ENCODE data around the gene PPIF. TPM values are rescaled to one million over a fixed set of nuclear protein-coding genes. Genes with fewer than 3 reads are reported as not detected.
A peak's percentile ranks its signal among the peaks of the same experiment; 100 is the strongest.

Gene PPIF
- total and polyA plus RNA-seq, 2 experiments from 2014 or later, result 86.6 to 143 TPM

- no peak for DNase-seq (ENCODE audit: low read depth in 1 of 2, low spot score in 1 of 2)
- Histone ChIP-seq H3K27ac (no peak overlapping the region), H3K36me3 (no peaks in the 10 kb centered on the region), H3K4me1 (ENCODE audit: low read depth) (no peaks in the 10 kb centered on the region), H3K4me3 (no peak overlapping the region), H3K27me3 (no peaks in the 10 kb centered on the region), H3K9me3 (ENCODE audit: low read depth) (no peaks in the 10 kb centered on the region)
- TF ChIP-seq, protein P1, sequence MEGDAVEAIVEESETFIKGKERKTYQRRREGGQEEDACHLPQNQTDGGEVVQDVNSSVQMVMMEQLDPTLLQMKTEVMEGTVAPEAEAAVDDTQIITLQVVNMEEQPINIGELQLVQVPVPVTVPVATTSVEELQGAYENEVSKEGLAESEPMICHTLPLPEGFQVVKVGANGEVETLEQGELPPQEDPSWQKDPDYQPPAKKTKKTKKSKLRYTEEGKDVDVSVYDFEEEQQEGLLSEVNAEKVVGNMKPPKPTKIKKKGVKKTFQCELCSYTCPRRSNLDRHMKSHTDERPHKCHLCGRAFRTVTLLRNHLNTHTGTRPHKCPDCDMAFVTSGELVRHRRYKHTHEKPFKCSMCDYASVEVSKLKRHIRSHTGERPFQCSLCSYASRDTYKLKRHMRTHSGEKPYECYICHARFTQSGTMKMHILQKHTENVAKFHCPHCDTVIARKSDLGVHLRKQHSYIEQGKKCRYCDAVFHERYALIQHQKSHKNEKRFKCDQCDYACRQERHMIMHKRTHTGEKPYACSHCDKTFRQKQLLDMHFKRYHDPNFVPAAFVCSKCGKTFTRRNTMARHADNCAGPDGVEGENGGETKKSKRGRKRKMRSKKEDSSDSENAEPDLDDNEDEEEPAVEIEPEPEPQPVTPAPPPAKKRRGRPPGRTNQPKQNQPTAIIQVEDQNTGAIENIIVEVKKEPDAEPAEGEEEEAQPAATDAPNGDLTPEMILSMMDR (IDR thresholded peaks at IDR 0.05; ENCODE audit: low read depth, low read length), result no peak
Measured at GRCh38 chr10:79372871-79373270, 25.6 kb downstream of the PPIF start.

DNA sequence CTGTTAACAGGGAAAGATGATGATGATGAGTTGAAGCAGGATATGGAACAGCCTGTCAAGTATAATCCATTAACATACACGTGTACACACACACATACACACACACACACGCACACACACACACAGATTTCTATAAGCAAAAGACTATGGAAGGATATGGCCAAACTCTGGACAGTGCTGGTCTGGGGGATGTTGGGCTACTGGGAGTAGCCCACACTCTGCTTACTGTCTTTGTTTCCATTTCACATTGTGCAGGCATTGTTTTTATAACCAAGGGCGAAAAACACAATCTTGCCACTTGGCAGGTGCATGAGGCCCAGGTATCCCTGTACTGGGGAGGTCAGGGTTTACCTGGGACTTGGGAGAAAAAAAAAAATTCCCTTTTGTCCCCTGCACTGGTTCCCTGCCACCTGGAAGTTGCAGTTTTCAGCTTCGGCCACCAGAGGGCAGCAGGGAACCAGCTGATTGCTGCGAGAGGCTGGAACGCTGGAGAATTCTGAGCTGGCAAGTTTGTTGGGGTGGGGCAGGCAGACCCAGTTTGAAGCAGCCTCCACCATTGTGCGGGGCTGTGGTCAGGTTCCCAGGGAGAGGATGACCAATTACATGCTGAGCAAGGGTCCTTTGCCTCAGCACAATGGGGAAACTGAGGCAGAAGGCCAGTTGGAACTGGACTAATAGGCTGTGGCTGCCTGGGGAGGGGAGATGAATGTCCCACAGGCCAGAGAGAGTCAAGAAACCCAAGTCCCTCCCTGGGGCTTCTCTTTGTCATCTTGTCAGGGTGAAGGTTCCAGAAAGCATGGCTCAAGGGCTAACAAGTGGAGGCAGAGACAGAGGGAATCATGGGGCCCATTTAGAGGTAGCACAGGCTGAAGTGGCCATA lies 27.3 kb downstream of the PPIF start:
- H3K27ac ChIP-seq, result no peak overlapping the region
- peaks cover under 1% of the 10 kb centered on the region for H3K4me1 ChIP-seq (ENCODE audit: low read depth)
- no peaks in the 10 kb centered on the region for H3K27me3 ChIP-seq
- H3K4me3 ChIP-seq, result no peak overlapping the region
- TF ChIP-seq, protein P1 (IDR thresholded peaks at IDR 0.05; ENCODE audit: low read depth, low read length), result peak; percentile 96
- H3K9me3 ChIP-seq (ENCODE audit: low read depth), result no peaks in the 10 kb centered on the region
- no peaks in the 10 kb centered on the region for H3K36me3 ChIP-seq
- peak; percentile 78 to 84 for DNase-seq (ENCODE audit: low read depth in 1 of 2, low spot score in 1 of 2)

GRCh38 chr10:79375321-79376077 lies 28.2 kb downstream of the PPIF start:
- DNase-seq (ENCODE audit: low read depth in 1 of 2, low spot score in 1 of 2), result peak; percentile 19 to 67
- H3K27me3 ChIP-seq, result no peaks in the 10 kb centered on the region
- H3K4me3 ChIP-seq, result no peak overlapping the region
- no peak overlapping the region for H3K27ac ChIP-seq
- TF ChIP-seq, protein P1 (IDR thresholded peaks at IDR 0.05; ENCODE audit: low read depth, low read length), result no peak
- H3K4me1 ChIP-seq (ENCODE audit: low read depth), result peaks cover 8% of the 10 kb centered on the region
- H3K9me3 ChIP-seq (ENCODE audit: low read depth), result no peaks in the 10 kb centered on the region
- no peaks in the 10 kb centered on the region for H3K36me3 ChIP-seq

DNA sequence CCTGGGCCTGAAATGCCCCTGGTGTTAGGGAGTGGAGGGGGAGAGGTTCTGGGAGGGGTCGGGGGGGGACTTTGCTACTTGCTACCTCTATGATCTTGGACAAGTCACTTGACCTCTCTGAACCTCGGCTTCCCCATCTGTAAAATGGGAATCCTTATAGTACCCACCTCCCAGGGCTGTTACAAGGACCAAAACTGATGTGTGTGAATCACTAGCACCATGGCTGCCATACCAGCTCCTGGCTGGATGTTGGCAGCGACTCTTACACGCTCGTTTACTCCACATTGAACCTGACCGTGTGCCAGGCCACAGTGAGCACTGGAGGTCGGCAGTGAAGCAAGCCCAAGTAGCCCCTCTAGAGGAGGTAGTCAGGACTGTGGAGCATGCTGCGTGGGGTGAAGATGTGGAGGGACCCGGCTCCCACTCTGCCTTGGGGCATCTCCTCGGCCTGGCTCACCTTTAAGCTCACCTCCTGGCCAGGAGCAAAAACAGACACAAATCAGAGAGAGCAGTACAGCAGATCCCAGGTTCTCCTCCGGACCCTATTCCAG lies 28.9 kb downstream of the PPIF start:
- H3K27ac ChIP-seq, result no peak overlapping the region
- TF ChIP-seq, protein P1 (IDR thresholded peaks at IDR 0.05; ENCODE audit: low read depth, low read length), result no peak
- no peak overlapping the region for H3K4me3 ChIP-seq
- DNase-seq (ENCODE audit: low read depth in 1 of 2, low spot score in 1 of 2), result no peak
- no peaks in the 10 kb centered on the region for H3K36me3 ChIP-seq
- no peaks in the 10 kb centered on the region for H3K27me3 ChIP-seq
- H3K9me3 ChIP-seq (ENCODE audit: low read depth), result no peaks in the 10 kb centered on the region
- peaks cover 8% of the 10 kb centered on the region for H3K4me1 ChIP-seq (ENCODE audit: low read depth)

DNA sequence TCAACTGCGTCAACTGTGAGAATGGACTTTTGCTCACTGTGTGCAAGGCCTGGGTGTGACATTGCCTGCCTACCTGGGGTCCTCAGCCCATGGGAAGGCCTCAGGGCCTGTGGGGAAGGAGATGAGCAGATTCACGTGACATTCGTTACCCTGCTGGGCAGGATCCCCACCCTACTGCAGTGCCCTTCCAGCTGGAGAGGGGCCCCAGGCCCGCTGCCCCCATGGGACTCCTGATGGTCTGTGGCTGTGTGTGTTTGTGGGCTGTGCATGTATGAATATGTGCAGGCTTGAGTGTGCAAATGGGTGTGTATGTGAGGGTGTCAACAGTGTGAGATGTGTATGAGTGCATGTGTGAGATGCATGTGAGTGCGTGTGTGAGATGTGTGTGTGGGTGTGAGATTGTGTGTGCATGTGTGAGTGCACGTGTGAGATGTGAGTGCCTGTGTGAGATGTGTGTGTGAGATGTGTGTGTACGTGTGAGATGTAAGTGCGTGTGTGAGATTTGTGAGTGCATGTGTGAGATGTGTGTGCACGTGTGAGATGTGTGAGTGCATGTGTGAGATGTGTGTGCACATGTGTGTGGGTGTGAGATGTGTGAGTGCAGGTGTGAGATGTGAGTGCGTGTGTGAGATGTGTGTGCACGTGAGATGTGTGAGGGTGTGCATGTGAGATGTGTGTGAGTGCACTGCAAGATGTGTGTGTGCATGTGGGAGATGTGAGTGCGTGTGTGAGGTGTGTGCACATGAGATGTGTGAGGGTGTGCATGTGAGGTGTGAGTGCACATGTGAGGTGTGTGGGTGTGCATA lies 29.7 kb downstream of the PPIF start:
- Histone ChIP-seq H3K27me3 (no peaks in the 10 kb centered on the region), H3K36me3 (no peaks in the 10 kb centered on the region), H3K4me3 (no peak overlapping the region), H3K4me1 (ENCODE audit: low read depth) (peaks cover 8% of the 10 kb centered on the region), H3K9me3 (ENCODE audit: low read depth) (no peaks in the 10 kb centered on the region), H3K27ac (no peak overlapping the region)
- TF ChIP-seq, protein P1 (IDR thresholded peaks at IDR 0.05; ENCODE audit: low read depth, low read length), result no peak
- DNase-seq (ENCODE audit: low read depth in 1 of 2, low spot score in 1 of 2), result no peak

All from cardiac muscle cell (in vitro differentiated cells and primary cell).